GM12873 (cell line): ENCODE results near the gene ZFPM1.

Source experiments
- TF ChIP-seq, protein P1 (sequence below): IDR thresholded peaks from 2 replicates; pipeline ENCODE4 v1.5.1; 2012; ENCODE audit warnings: low read depth, mild to moderate bottlenecking, moderate library complexity, low read length, control low read depth; ENCODE audit not compliant: insufficient read depth; ENCODE audit errors: missing control alignments

ZFPM1 gene

DNA sequence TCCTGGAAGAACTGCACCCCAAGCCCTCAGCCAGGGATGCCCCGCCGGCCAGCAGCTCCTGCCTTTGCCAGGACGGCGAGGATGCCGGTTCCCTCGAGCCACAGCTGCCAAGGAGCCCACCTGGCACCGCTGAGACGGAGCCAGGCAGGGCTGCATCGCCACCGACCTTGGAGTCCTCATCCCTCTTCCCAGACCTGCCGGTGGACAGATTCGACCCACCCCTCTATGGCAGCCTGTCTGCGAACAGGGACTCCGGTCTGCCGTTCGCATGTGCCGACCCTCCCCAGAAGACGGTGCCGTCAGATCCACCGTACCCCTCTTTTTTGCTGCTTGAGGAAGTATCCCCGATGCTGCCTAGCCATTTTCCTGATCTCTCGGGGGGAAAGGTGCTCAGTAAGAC lies 21.4 kb upstream of the ZFPM1 start:
- TF ChIP-seq, protein P1, sequence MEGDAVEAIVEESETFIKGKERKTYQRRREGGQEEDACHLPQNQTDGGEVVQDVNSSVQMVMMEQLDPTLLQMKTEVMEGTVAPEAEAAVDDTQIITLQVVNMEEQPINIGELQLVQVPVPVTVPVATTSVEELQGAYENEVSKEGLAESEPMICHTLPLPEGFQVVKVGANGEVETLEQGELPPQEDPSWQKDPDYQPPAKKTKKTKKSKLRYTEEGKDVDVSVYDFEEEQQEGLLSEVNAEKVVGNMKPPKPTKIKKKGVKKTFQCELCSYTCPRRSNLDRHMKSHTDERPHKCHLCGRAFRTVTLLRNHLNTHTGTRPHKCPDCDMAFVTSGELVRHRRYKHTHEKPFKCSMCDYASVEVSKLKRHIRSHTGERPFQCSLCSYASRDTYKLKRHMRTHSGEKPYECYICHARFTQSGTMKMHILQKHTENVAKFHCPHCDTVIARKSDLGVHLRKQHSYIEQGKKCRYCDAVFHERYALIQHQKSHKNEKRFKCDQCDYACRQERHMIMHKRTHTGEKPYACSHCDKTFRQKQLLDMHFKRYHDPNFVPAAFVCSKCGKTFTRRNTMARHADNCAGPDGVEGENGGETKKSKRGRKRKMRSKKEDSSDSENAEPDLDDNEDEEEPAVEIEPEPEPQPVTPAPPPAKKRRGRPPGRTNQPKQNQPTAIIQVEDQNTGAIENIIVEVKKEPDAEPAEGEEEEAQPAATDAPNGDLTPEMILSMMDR: no peak

DNA sequence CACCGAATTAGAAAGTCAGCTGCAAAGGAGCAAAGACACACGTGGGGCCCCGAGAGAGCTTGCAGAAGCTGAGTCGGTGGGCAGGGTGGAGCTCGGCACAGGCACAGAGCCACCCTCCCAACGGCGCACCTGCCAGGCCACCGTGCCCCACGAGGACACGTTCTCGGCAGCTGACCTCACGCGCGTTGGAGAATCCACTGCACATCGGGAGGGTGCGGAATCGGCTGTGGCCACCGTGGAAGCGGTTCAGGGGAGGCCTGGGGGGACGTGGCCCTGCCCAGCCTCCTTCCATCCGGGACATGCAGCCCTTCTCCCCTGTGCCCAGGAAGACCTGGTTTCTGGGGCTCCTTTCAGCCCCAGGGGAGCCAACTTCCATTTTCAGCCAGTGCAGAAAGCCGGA lies 20.9 kb upstream of the ZFPM1 start:
- TF ChIP-seq, protein P1: no peak

DNA sequence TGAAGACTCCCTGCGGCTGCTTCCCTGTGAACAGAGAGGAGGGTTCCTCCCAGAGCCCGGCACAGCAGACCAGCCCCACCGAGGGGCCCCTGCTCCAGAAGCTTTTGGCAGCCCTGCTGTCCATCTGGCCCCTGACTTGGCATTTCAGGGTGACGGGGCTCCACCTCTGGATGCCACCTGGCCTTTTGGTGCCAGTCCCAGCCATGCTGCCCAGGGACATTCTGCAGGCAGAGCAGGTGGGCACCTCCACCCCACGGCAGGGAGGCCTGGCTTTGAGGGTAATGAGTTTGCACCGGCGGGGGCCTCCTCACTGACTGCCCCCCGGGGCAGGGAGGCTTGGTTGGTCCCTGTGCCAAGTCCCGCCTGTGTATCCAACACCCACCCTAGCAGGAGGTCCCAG lies 20.3 kb upstream of the ZFPM1 start:
- TF ChIP-seq, protein P1: no peak

DNA sequence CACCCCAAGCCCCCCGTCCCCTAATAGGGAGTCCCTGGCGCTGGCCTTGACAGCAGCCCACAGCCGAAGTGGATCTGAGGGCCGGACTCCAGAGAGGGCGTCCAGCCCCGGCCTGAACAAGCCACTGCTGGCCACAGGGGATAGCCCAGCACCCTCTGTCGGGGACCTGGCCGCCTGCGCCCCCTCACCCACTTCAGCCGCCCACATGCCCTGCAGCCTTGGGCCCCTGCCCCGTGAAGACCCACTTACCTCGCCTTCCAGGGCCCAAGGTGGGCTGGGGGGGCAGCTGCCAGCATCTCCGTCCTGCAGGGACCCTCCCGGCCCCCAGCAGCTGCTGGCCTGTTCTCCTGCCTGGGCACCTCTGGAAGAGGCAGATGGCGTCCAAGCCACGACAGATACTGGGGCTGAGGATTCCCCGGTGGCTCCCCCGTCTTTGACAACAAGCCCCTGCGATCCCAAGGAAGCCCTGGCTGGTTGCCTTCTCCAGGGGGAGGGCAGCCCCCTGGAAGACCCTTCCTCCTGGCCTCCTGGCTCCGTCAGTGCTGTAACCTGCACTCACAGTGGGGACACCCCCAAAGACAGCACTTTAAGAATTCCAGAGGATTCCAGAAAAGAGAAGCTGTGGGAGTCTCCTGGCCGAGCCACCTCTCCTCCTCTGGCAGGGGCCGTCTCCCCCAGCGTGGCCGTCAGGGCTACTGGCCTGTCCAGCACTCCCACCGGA lies 19.3 kb upstream of the ZFPM1 start:
- TF ChIP-seq, protein P1: no peak

DNA sequence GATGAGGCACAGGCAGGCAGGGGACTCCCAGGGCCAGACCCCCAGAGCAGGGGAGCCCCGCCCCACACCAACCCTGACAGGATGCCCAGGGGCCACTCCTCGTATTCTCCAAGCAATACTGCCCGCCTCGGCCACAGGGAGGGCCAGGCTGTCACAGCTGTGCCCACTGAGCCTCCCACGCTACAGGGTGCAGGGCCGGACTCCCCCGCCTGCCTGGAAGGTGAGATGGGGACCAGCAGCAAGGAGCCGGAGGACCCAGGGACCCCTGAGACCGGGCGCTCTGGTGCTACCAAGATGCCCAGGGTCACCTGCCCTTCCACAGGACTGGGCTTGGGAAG lies 18.8 kb upstream of the ZFPM1 start:
- TF ChIP-seq, protein P1: no peak

DNA sequence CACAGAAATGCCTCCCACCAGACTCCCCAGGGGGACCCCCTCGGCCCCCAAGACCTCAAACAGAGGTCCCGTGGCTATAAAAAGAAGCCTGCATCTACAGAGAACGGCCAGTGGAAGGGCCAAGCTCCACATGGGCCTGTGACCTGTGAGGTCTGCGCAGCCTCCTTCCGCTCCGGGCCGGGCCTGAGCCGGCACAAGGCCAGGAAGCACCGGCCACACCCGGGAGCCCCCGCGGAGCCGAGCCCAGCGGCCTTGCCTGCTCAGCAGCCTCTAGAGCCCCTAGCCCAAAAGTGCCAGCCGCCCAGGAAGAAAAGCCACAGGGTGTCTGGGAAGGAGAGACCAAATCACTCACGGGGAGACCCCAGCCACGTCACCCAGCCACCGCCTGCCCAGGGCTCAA lies 18.3 kb upstream of the ZFPM1 start:
- TF ChIP-seq, protein P1: no peak

DNA sequence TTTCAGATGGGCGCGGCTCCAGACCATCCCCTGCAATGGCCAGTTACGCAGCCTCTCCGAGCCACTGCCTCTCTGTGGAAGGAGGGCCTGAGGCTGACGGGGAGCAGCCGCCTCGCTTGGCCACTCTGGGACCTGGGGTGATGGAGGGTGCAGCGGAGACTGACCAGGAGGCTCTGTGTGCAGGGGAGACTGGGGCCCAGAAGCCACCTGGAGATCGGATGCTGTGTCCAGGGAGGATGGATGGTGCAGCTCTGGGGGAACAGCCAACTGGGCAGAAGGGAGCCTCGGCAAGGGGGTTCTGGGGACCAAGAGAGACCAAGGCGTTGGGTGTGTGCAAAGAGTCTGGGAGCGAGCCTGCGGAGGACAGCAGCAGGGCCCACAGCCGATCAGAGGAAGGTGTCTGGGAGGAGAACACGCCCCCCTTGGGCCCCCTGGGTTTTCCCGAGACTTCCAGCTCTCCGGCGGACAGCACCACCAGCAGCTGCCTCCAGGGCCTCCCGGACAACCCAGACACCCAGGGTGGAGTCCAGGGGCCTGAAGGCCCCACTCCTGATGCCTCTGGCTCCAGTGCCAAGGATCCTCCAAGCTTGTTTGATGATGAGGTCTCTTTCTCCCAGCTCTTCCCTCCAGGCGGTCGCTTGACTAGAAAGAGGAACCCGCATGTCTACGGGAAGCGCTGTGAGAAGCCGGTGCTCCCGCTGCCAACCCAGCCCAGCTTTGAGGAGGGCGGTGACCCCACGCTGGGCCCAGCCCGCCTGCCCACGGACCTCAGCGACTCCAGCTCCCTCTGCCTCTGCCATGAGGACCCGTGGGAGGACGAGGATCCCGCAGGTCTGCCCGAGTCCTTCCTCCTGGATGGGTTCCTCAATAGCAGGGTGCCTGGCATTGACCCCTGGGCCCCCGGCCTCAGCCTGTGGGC lies 17.4 kb upstream of the ZFPM1 start:
- TF ChIP-seq, protein P1: no peak
